ENCODE data around the gene GMPPA. TPM values are rescaled to one million over a fixed set of nuclear protein-coding genes. Genes with fewer than 3 reads are reported as not detected.
A peak's percentile ranks its signal among the peaks of the same experiment; 100 is the strongest.

The GMPPA gene
- polyA plus RNA-seq (2013, experiment 1 of 4): 25.1 TPM
- polyA plus RNA-seq (2013, experiment 2 of 4): 26.5 TPM
- 20.1 TPM for polyA plus RNA-seq (2013, experiment 3 of 4)
- polyA plus RNA-seq (2013, experiment 4 of 4): 19.6 TPM

- Histone ChIP-seq H3K27ac (ENCODE audit: insufficient read depth, low read depth, low read length, poor library complexity, severe bottlenecking) (no peak within 1 kb of the TSS), H3K9me3 (ENCODE audit: control insufficient read depth, low read length) (no peaks in the 10 kb centered on the region), H3K4me3 (ENCODE audit: insufficient read depth, low read depth, low read length) (peak within 1 kb of the TSS; percentile 51), H3K27me3 (ENCODE audit: control insufficient read depth, insufficient read depth, low read length, poor library complexity, severe bottlenecking) (peaks cover 50% of the 10 kb centered on the region), H3K36me3 (ENCODE audit: control insufficient read depth, insufficient read depth, low read length) (no peaks in the 10 kb centered on the region), H3K4me1 (ENCODE audit: control insufficient read depth, insufficient read depth, low read length) (peaks cover 20% of the 10 kb centered on the region)
- 0% methylated on average over 49 of the region's 49 CpGs for WGBS, 2 experiments
These were observed at the start of gene GMPPA for GRCh38 chr2:219498280-219499057. GMPPA (plus strand) TSS chr2:219498891; CDS start chr2:219499976, 1,085 bp downstream.

DNA sequence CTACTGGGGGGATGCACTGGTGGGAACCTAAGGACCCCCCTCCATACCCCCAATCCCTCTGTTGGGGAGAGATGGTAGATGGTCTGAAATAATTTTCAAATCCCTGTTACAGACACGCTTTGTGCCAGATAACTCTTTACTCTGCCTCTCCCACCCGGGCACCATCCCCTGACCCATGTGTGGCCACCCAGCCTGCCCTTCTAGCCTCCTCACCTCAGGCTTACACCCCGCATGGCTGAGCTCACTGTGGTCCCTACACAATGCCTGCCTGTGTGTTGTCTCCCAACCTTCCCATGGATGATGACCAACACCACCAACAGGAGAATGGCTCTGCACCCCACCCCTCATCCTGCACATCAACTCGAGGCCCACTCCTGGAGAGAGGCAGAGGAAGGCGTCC is 49.1 kb upstream of the GMPPA start:
- Histone ChIP-seq H3K9me3 (ENCODE audit: control insufficient read depth, low read length) (no peaks in the 10 kb centered on the region), H3K27me3 (ENCODE audit: control insufficient read depth, insufficient read depth, low read length, poor library complexity, severe bottlenecking) (no peaks in the 10 kb centered on the region), H3K4me3 (ENCODE audit: insufficient read depth, low read depth, low read length) (no peak overlapping the region), H3K4me1 (ENCODE audit: control insufficient read depth, insufficient read depth, low read length) (peaks cover 39% of the 10 kb centered on the region), H3K27ac (ENCODE audit: insufficient read depth, low read depth, low read length, poor library complexity, severe bottlenecking) (no peak overlapping the region), H3K36me3 (ENCODE audit: control insufficient read depth, insufficient read depth, low read length) (no peaks in the 10 kb centered on the region)
- 92 to 93% methylated on average over 5 of the region's 5 CpGs for WGBS, 2 experiments

- WGBS, 2 experiments: 93 to 94% methylated on average over 18 of the region's 18 CpGs
- H3K36me3 ChIP-seq (ENCODE audit: control insufficient read depth, insufficient read depth, low read length): no peaks in the 10 kb centered on the region
- peaks cover 21% of the 10 kb centered on the region for H3K4me1 ChIP-seq (ENCODE audit: control insufficient read depth, insufficient read depth, low read length)
- H3K27me3 ChIP-seq (ENCODE audit: control insufficient read depth, insufficient read depth, low read length, poor library complexity, severe bottlenecking): no peaks in the 10 kb centered on the region
- no peaks in the 10 kb centered on the region for H3K9me3 ChIP-seq (ENCODE audit: control insufficient read depth, low read length)
- H3K27ac ChIP-seq (ENCODE audit: insufficient read depth, low read depth, low read length, poor library complexity, severe bottlenecking): no peak overlapping the region
- no peak overlapping the region for H3K4me3 ChIP-seq (ENCODE audit: insufficient read depth, low read depth, low read length)
These were observed 46.9 kb upstream of the GMPPA start for GRCh38 chr2:219451661-219452360.

- 85 to 91% methylated on average over 23 of the region's 23 CpGs for WGBS, 2 experiments
- H3K9me3 ChIP-seq (ENCODE audit: control insufficient read depth, low read length): no peaks in the 10 kb centered on the region
- no peak overlapping the region for H3K27ac ChIP-seq (ENCODE audit: insufficient read depth, low read depth, low read length, poor library complexity, severe bottlenecking)
- no peaks in the 10 kb centered on the region for H3K36me3 ChIP-seq (ENCODE audit: control insufficient read depth, insufficient read depth, low read length)
- no peaks in the 10 kb centered on the region for H3K27me3 ChIP-seq (ENCODE audit: control insufficient read depth, insufficient read depth, low read length, poor library complexity, severe bottlenecking)
- H3K4me1 ChIP-seq (ENCODE audit: control insufficient read depth, insufficient read depth, low read length): peaks cover 18% of the 10 kb centered on the region
- no peak overlapping the region for H3K4me3 ChIP-seq (ENCODE audit: insufficient read depth, low read depth, low read length)
These were observed 46.1 kb upstream of the GMPPA start for GRCh38 chr2:219452361-219453317.

- no peak overlapping the region for H3K4me3 ChIP-seq (ENCODE audit: insufficient read depth, low read depth, low read length)
- H3K27ac ChIP-seq (ENCODE audit: insufficient read depth, low read depth, low read length, poor library complexity, severe bottlenecking): no peak overlapping the region
- H3K4me1 ChIP-seq (ENCODE audit: control insufficient read depth, insufficient read depth, low read length): peaks cover 19% of the 10 kb centered on the region
- no peaks in the 10 kb centered on the region for H3K9me3 ChIP-seq (ENCODE audit: control insufficient read depth, low read length)
- WGBS, 2 experiments: 76 to 82% methylated on average over 8 to 10 of the region's 10 CpGs
- no peaks in the 10 kb centered on the region for H3K27me3 ChIP-seq (ENCODE audit: control insufficient read depth, insufficient read depth, low read length, poor library complexity, severe bottlenecking)
- no peaks in the 10 kb centered on the region for H3K36me3 ChIP-seq (ENCODE audit: control insufficient read depth, insufficient read depth, low read length)
These were observed 44.8 kb upstream of the GMPPA start for GRCh38 chr2:219453671-219454590.

GRCh38 chr2:219455581-219455980 is 43.1 kb upstream of the GMPPA start:
- WGBS, 2 experiments: 94 to 97% methylated on average over 6 of the region's 6 CpGs
- no peaks in the 10 kb centered on the region for H3K9me3 ChIP-seq (ENCODE audit: control insufficient read depth, low read length)
- H3K36me3 ChIP-seq (ENCODE audit: control insufficient read depth, insufficient read depth, low read length): no peaks in the 10 kb centered on the region
- no peak overlapping the region for H3K4me3 ChIP-seq (ENCODE audit: insufficient read depth, low read depth, low read length)
- H3K4me1 ChIP-seq (ENCODE audit: control insufficient read depth, insufficient read depth, low read length): peaks cover 29% of the 10 kb centered on the region
- no peaks in the 10 kb centered on the region for H3K27me3 ChIP-seq (ENCODE audit: control insufficient read depth, insufficient read depth, low read length, poor library complexity, severe bottlenecking)
- H3K27ac ChIP-seq (ENCODE audit: insufficient read depth, low read depth, low read length, poor library complexity, severe bottlenecking): no peak overlapping the region

DNA sequence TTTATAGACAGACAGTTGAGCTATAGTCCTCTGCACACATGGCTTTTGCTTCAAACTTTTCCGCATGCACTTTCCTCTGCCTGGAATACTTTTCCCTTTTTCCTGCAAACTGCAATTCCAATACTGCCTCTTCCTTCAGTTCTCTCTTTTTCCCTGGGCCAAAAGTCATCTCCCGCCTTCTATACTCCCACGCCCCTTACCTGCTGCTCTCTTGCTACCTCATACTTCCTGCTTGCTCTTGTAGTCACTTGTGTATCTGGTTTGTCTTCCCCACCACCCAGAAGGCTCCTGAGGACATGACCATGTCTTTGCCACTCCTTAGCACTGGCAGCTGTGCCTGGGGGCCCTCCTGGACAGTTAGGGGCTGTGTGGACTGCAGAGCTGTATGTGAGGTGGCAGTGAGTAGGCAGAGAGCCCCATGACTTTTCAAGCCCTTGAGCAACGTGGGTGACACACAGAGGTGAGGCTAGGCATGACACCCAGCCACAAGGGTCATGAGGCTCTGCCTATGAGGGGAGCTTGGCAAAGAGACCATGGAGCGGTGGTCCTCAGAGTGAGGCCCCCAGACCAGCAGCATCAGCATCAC is 40.8 kb upstream of the GMPPA start:
- Histone ChIP-seq H3K27me3 (ENCODE audit: control insufficient read depth, insufficient read depth, low read length, poor library complexity, severe bottlenecking) (no peaks in the 10 kb centered on the region), H3K9me3 (ENCODE audit: control insufficient read depth, low read length) (no peaks in the 10 kb centered on the region), H3K4me3 (ENCODE audit: insufficient read depth, low read depth, low read length) (no peak overlapping the region), H3K4me1 (ENCODE audit: control insufficient read depth, insufficient read depth, low read length) (peaks cover 38% of the 10 kb centered on the region), H3K27ac (ENCODE audit: insufficient read depth, low read depth, low read length, poor library complexity, severe bottlenecking) (no peak overlapping the region), H3K36me3 (ENCODE audit: control insufficient read depth, insufficient read depth, low read length) (no peaks in the 10 kb centered on the region)
- 77 to 78% methylated on average over 5 of the region's 5 CpGs for WGBS, 2 experiments

GRCh38 chr2:219458996-219459395 is 39.7 kb upstream of the GMPPA start:
- Histone ChIP-seq H3K4me1 (ENCODE audit: control insufficient read depth, insufficient read depth, low read length) (peaks cover 31% of the 10 kb centered on the region), H3K9me3 (ENCODE audit: control insufficient read depth, low read length) (no peaks in the 10 kb centered on the region), H3K27me3 (ENCODE audit: control insufficient read depth, insufficient read depth, low read length, poor library complexity, severe bottlenecking) (no peaks in the 10 kb centered on the region), H3K4me3 (ENCODE audit: insufficient read depth, low read depth, low read length) (no peak overlapping the region), H3K27ac (ENCODE audit: insufficient read depth, low read depth, low read length, poor library complexity, severe bottlenecking) (no peak overlapping the region), H3K36me3 (ENCODE audit: control insufficient read depth, insufficient read depth, low read length) (no peaks in the 10 kb centered on the region)
- 84 to 86% methylated on average over 8 of the region's 8 CpGs for WGBS, 2 experiments

All from ectodermal cell (in vitro differentiated cells).